Measurements from ENCODE around the gene PSME4. TPM values are rescaled to one million over a fixed set of nuclear protein-coding genes. Genes with fewer than 3 reads are reported as not detected.

PSME4 gene
- total RNA-seq, 1 experiment from 2014 or later: 65.2 TPM

GRCh38 chr2:53867169-53867568 lies 103.6 kb downstream of the PSME4 start:
- ChIA-PET CTCF (interaction anchor here (0.6 kb wide), 1 partner anchor 230 kb away, joined by 3 read pairs; no protein-coding TSS in a partner anchor), POLR2A (interaction anchor here (1.0 to 1.2 kb wide), 2 partner anchors 27 to 45 kb away, joined by 3 read pairs; no protein-coding TSS in a partner anchor)
- Mint-ChIP-seq H3K27ac (ENCODE audit: low read depth, unreplicated experiment) (no peak overlapping the region), H3K4me1 (ENCODE audit: insufficient read depth, unreplicated experiment) (no peaks in the 10 kb centered on the region), H3K36me3 (ENCODE audit: insufficient read depth, unreplicated experiment) (peaks cover 72% of the 10 kb centered on the region), H3K4me3 (ENCODE audit: unreplicated experiment) (no peak overlapping the region), H3K27me3 (ENCODE audit: insufficient read depth, unreplicated experiment) (no peaks in the 10 kb centered on the region), H3K9me3 (ENCODE audit: unreplicated experiment) (no peaks in the 10 kb centered on the region)
- TF ChIP-seq CTCF (IDR thresholded peaks at IDR 0.05; ENCODE audit: unreplicated experiment): no peak
- BruUV-seq (replicated peaks): no TSS peak
- DNase-seq (ENCODE audit: unreplicated experiment): no peak
- intact Hi-C loops (cut with micrococcal nuclease): no loop called here

- intact Hi-C loops (cut with micrococcal nuclease): no loop called here
- H3K27me3 Mint-ChIP-seq (ENCODE audit: insufficient read depth, unreplicated experiment): no peaks in the 10 kb centered on the region
- no peaks in the 10 kb centered on the region for H3K9me3 Mint-ChIP-seq (ENCODE audit: unreplicated experiment)
- no peak for TF ChIP-seq CTCF (IDR thresholded peaks at IDR 0.05; ENCODE audit: unreplicated experiment)
- DNase-seq (ENCODE audit: unreplicated experiment): no peak
- H3K4me3 Mint-ChIP-seq (ENCODE audit: unreplicated experiment): no peak overlapping the region
- CTCF ChIA-PET: interaction anchor here (0.6 kb wide), 1 partner anchor 249 kb away, joined by 5 read pairs; no protein-coding TSS in a partner anchor
- POLR2A ChIA-PET: interaction anchor here (1.2 kb wide), 1 partner anchor 46 kb away, joined by 3 read pairs; no protein-coding TSS in a partner anchor
- peaks cover 69% of the 10 kb centered on the region for H3K36me3 Mint-ChIP-seq (ENCODE audit: insufficient read depth, unreplicated experiment)
- no peaks in the 10 kb centered on the region for H3K4me1 Mint-ChIP-seq (ENCODE audit: insufficient read depth, unreplicated experiment)
- no TSS peak for BruUV-seq (replicated peaks)
- H3K27ac Mint-ChIP-seq (ENCODE audit: low read depth, unreplicated experiment): no peak overlapping the region
These were observed 104.8 kb downstream of the PSME4 start for GRCh38 chr2:53865962-53866361.

- intact Hi-C loops (cut with micrococcal nuclease): no loop called here
- Mint-ChIP-seq H3K4me3 (ENCODE audit: unreplicated experiment) (no peak overlapping the region), H3K36me3 (ENCODE audit: insufficient read depth, unreplicated experiment) (peaks cover 64% of the 10 kb centered on the region), H3K9me3 (ENCODE audit: unreplicated experiment) (no peaks in the 10 kb centered on the region), H3K4me1 (ENCODE audit: insufficient read depth, unreplicated experiment) (no peaks in the 10 kb centered on the region), H3K27me3 (ENCODE audit: insufficient read depth, unreplicated experiment) (no peaks in the 10 kb centered on the region), H3K27ac (ENCODE audit: low read depth, unreplicated experiment) (peak overlapping the region; percentile 27)
- no peak for DNase-seq (ENCODE audit: unreplicated experiment)
- no peak for TF ChIP-seq CTCF (IDR thresholded peaks at IDR 0.05; ENCODE audit: unreplicated experiment)
- ChIA-PET CTCF (interaction anchor here (0.7 kb wide), 2 partner anchors 156 to 780 kb away, joined by 3 to 4 read pairs; no protein-coding TSS in a partner anchor), POLR2A (no interaction called here)
- BruUV-seq (replicated peaks): no TSS peak
These were observed 105.5 kb downstream of the PSME4 start for GRCh38 chr2:53865264-53865663.

- Mint-ChIP-seq H3K4me3 (ENCODE audit: unreplicated experiment) (no peak overlapping the region), H3K9me3 (ENCODE audit: unreplicated experiment) (no peaks in the 10 kb centered on the region), H3K27me3 (ENCODE audit: insufficient read depth, unreplicated experiment) (no peaks in the 10 kb centered on the region), H3K4me1 (ENCODE audit: insufficient read depth, unreplicated experiment) (no peaks in the 10 kb centered on the region), H3K36me3 (ENCODE audit: insufficient read depth, unreplicated experiment) (peaks cover 57% of the 10 kb centered on the region), H3K27ac (ENCODE audit: low read depth, unreplicated experiment) (no peak overlapping the region)
- no peak for TF ChIP-seq CTCF (IDR thresholded peaks at IDR 0.05; ENCODE audit: unreplicated experiment)
- DNase-seq (ENCODE audit: unreplicated experiment): no peak
- ChIA-PET POLR2A (interaction anchor here (0.9 kb wide), 1 partner anchor 10 kb away, joined by 3 read pairs; no protein-coding TSS in a partner anchor), CTCF (no interaction called here)
- no TSS peak for BruUV-seq (replicated peaks)
- intact Hi-C loops (cut with micrococcal nuclease): no loop called here
These were observed 107.1 kb downstream of the PSME4 start for GRCh38 chr2:53863538-53864227.
